T-helper 1 cell (primary cell): Measurements from ENCODE around the gene TMEM242.
A peak's percentile ranks its signal among the peaks of the same experiment; 100 is the strongest.
"Not testable (repeated sequence)": the region's sequence is repeated elsewhere in the genome, so short reads cannot be mapped to it uniquely, and the experiment has no call there.

ENCODE experiments used
- DNase-seq, 5 donors: peaks; one replicate each; pipeline ENCODE4 v3.0.0-alpha.2; 2012 to 2020

TMEM242 gene

GRCh38 chr6:157323966-157324300 lies 614 bp upstream of the TMEM242 start:
- peak in 3 of 5 donors; percentile 6 to 25 (median 7) for DNase-seq

GRCh38 chr6:157322792-157323254 lies 496 bp downstream of the TMEM242 start:
- DNase-seq, result peak in 2 of 5 donors; percentile 57 to 59

- DNase-seq, result no peak
These were observed 6.2 kb downstream of the TMEM242 start for GRCh38 chr6:157316871-157317814.

DNA sequence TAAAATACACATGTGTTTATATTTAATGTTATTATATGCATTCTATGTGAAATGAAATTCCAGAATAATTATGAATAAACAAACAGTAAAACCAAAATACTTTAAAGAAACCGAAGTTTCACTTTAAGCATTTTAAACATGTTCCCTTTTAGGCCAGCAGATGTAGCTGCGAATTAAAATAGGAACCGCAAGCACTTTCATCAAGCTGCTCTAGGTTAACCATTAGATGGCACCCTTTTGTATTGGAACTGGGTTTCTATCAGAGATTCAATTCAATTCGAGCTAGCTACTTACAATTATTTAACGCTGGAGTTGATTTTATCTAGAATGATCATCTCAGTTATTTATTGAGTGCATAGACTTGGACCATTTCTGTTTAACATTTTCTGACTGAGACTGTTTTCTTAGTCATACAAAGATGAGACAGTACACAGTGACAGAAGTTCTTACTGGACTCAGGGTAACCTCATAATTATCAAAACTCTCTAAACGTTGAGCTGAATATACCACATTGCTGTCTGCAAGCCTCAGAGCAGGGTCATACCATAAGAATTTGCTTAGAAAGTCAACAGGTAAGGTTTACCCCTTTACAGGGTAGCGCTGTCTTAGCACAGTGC lies 8.5 kb downstream of the TMEM242 start:
- peak in 2 of 5 donors; percentile 22 to 72 for DNase-seq

DNA sequence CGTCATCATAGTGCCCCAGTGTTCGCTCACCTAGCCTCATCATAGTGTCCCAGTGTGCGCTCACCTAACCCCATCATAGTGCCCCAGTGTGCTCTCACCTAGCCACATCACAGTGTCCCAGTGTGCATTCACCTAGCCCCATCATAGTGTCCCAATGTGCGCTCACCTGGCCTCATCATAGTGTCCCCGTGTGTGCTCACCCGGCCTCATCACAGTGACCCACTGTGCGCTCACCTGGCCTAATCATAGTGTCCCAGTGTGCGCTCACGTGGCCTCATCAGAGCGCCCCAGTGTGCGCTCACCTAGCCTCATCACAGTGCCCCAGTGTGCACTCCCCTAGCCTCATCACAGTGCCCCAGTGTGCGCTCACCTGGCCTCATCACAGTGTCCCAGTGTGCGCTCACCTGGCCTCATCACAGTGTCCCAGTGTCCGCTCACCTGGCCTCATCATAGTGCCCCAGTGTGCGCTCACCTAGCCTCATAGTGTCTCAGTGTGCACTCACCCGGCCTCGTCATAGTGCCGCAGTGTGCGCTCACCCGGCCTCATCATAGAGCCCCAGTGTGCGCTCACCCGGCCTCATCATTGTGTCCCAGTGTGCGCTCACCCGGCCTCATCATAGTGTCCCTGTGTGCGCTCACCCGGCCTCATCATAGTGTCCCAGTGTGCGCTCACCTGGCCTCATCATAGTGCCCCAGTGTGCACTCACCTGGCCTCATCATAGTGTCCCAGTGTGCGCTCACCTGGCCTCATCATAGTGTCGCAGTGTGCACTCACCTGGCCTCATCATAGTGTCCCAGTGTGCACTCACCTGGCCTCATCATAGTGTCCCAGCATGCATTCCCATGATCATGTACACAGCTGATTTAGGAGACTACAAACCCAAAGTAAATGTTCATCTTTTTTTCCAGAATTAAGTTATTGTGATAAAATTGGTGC lies 9.5 kb downstream of the TMEM242 start:
- DNase-seq, result no peak

DNA sequence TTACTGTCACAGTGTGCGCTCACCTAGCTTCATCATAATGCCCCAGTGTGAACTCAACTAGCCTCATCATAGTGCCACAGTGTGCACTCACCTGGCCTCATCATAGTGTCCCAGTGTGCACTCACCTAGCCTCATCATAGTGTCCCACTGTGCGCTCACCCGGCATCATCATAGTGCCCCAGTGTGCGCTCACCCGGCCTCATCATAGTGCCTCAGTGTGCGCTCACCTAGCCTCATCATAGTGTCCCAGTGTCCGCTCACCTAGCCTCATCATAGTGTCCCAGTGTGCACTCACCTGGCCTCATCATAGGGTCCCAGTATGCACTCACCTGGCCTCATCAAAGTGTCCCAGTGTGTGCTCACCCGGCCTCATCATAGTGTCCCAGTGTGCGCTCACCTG lies 10.6 kb downstream of the TMEM242 start:
- DNase-seq, result peak in 1 of 5 donors; percentile 25

- DNase-seq, result not testable (repeated sequence)
These were observed 12.6 kb downstream of the TMEM242 start for GRCh38 chr6:157310693-157311092.

- no peak for DNase-seq
These were observed 15.7 kb downstream of the TMEM242 start for GRCh38 chr6:157307661-157308060.

- no peak for DNase-seq
These were observed 17.4 kb downstream of the TMEM242 start for GRCh38 chr6:157305670-157306653.

DNA sequence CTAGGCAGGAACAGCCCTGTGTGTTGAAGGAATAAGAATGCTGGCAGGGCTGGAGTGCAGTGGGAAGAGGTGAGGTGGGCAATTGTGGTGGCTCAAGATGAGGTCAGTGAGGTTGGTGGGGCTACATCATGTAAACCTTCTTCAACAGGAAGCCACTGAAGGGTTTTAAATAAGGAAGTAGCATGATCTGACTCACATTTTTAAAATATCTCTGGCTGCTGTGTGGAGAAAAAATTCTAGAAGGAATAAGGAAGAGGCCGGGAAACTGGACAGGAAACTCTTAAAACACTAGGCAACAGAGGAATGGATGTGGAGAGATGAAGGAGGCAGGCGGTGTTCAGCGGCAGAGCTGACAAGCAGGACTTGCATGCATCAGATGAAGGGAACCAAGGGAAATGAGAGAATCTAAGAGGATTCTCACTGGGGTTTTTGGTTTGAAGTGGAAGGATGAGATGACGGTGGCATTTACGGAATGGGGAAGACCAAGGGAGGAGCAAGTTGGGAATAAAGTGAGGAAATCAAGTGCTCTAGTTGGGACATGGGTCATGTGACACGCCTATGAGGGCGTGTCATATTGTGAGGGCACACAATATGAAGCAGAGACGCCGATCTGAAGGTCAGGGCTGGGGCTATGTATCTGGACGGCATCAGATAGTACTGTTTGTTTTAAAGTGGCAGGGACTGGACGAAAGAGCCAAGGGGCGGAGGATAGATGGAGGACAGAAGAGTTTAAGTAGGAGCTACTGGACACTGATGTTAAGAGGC lies 18.2 kb downstream of the TMEM242 start:
- no peak for DNase-seq

DNA sequence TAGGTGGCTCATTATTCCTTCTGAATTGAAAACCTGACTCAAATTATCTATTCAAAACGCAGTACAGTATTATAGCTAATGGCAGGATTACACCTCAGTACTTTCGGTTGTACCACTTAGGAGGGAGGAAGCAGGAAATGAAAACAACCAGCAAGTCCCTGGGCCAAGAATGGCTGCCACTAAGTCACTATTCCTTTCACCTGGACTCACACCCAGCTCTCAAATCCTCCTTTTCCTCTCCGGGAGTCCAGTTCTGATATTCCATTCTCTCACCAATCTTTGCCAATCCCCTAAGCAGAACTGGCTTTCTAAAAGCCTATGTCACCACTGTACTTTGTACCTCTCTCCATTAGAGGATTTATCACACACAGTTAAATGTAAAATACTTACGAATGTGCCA lies 20.6 kb downstream of the TMEM242 start:
- no peak for DNase-seq

DNA sequence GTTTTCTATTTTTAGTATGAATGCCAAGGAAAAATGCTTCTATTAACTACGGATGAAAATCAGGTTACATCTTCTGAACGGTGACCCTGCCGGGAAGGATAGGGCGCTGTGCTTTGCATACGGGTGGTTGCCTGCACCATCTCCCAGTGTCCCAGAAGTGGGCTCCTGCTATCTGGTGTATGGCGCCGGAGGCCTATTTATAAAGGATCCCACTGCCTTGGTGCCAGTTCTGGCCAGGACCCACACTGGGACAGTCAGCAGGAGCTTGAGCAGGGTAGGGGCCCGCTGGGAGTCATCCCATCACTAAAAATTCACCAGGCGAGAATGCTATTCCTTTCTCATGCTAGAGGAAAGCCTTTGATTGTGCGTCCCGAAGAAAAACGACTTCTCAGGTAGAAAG lies 22.9 kb downstream of the TMEM242 start:
- no peak for DNase-seq

DNA sequence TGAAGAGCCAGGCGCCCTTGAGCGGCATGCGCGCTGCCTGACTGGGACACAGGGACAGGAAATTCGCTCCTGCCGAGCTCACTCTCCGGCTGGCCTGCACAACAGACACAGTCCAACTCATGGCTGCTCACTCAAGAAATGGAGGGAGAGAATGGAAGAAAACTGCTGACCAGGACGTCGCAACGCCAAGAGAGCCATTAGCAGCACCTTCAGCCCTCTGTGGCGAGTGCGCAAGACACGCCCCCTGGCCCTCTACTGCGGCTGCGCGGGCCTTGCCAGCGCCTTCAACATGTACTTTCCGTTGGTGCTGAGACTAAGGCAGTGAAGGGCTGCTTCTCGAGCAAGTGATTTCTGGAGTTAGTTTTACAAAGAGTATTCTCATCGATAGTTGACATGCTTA lies 23.3 kb downstream of the TMEM242 start:
- no peak for DNase-seq

GRCh38 chr6:157298216-157298724 lies 25.0 kb downstream of the TMEM242 start:
- DNase-seq, result no peak

GRCh38 chr6:157294654-157295053 lies 28.7 kb downstream of the TMEM242 start:
- no peak for DNase-seq

- DNase-seq, result no peak
These were observed 29.5 kb downstream of the TMEM242 start for GRCh38 chr6:157293780-157294179.

- no peak for DNase-seq
These were observed 31.1 kb downstream of the TMEM242 start for GRCh38 chr6:157292202-157292601.

DNA sequence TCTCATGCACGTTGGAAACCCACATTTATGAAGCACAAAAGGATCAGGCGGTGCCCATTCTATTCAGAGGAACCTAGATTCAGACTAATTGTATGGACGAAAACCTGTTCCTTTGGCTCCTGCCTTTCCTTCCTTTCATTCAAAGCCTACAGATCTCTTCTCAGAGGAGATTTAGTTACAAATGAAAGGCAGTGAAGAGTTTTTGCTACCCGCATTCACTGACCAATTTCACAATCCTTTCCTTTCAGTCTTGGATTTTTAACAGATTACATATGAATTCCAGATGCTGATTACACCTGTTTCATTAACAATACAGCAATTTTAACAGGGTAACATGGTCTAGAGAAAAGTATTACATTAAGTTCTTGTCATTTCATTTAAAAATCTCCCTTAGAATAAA lies 32.0 kb downstream of the TMEM242 start:
- no peak for DNase-seq

- DNase-seq, result no peak
These were observed 32.5 kb downstream of the TMEM242 start for GRCh38 chr6:157290797-157291196.

DNA sequence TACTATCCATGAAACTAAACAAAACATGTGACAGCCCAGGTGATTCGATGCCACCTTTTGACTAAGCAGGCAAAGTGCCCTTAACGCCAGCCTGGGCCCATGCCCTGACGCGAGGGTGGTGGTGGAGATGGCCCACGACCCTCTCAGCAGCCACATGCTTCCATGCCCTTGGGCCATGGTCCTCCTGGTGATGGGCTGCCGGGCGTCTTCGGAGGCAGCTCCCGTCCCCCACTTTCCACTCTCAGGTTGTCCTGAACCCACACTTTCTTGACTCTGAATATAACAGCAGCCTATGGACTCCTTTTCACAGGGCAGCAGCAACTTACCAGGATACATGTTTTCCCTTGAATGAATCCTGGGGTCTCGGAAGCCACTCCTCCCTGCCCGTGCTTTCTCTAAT lies 33.6 kb downstream of the TMEM242 start:
- DNase-seq, result no peak

- DNase-seq, result no peak
These were observed 34.7 kb downstream of the TMEM242 start for GRCh38 chr6:157288575-157288974.
